Fibroblast of lung (primary cell): ENCODE results near the gene CFAP161.

Experiments
- CTCF ChIP-seq, 2 donors: IDR thresholded peaks in 1 of 2; conservative IDR thresholded peaks in 1 of 2; 1 replicate in 1 of 2; 2 replicates in 1 of 2; pipeline ENCODE4 v1.5.1; 2011 to 2012; ENCODE audit warnings: low read length in 2 of 2, control low read depth in 1 of 2, inconsistent platforms in 1 of 2, low read depth in 1 of 2, mild to moderate bottlenecking in 1 of 2
- EZH2 ChIP-seq: IDR thresholded peaks from 2 replicates; pipeline ENCODE4 v1.5.1; 2012; ENCODE audit warnings: low read length, control low read depth, mild to moderate bottlenecking; ENCODE audit errors: missing control alignments

- TF ChIP-seq CTCF (conservative IDR thresholded peaks at IDR 0.05 in 1 of 2, IDR thresholded peaks at IDR 0.05 in 1 of 2; ENCODE audit: low read depth in 1 of 2, low read length in 2 of 2) (no peak), EZH2 (no peak)
Measured at GRCh38 chr15:81085213-81085612, 48.9 kb upstream of the CFAP161 start.
